GM23248 (cell line): ENCODE data around the gene SLC38A5.

Source experiments
- EZH2 ChIP-seq: fragments of 200-600 bp; sonication (generic); IDR thresholded peaks from 2 replicates; pipeline ENCODE4 v1.6.1; 2018; ENCODE audit warnings: antibody characterized with exemption, mild to moderate bottlenecking; ENCODE audit not compliant: insufficient read depth, poor library complexity, severe bottlenecking
- EZH2phosphoT487 ChIP-seq: fragments of 200-600 bp; sonication (generic); IDR thresholded peaks from 2 replicates; pipeline ENCODE4 v1.6.1; 2018; ENCODE audit warnings: antibody characterized with exemption, moderate library complexity, mild to moderate bottlenecking, low read depth; ENCODE audit not compliant: insufficient read depth

- TF ChIP-seq EZH2 (no peak), EZH2phosphoT487 (no peak)
These were observed 10.6 kb downstream of the SLC38A5 start for GRCh38 chrX:48459483-48459882.
